ENCODE data around the gene MRPL18. TPM values are rescaled to one million over a fixed set of nuclear protein-coding genes. Genes with fewer than 3 reads are reported as not detected.
A peak's percentile ranks its signal among the peaks of the same experiment; 100 is the strongest.
"Not testable (repeated sequence)": the region's sequence is repeated elsewhere in the genome, so short reads cannot be mapped to it uniquely, and the experiment has no call there.

MRPL18 gene
- total RNA-seq, 1 donor from 2014 or later, result 46.0 TPM

DNA sequence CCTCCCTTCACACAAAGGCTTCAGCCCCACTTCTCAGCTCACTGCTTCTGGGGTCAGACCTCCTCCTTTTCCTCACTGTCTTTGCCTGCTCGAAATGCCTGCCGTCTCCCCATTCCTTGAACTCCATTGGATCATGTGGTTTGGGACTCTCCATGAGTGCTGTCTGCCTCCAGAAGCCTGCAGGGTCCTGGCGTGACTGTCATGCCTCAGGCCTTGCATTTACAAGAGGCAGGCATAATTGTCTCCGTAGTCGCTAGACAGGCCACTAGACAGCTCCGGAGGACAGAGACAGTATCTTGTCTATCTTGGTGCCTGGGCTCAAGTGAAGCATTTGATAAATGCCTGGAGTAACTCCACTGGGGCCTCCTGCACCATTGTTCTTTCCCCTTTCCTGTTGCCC is 25.1 kb downstream of the MRPL18 start:
- H3K27me3 ChIP-seq, result no peaks in the 10 kb centered on the region
- H3K4me1 ChIP-seq, result no peaks in the 10 kb centered on the region
- no peaks in the 10 kb centered on the region for H3K36me3 ChIP-seq
- no peak overlapping the region for H3K4me3 ChIP-seq
- no peak for ATAC-seq
- no peak overlapping the region for H3K27ac ChIP-seq
- DNase-seq, result no peak
- TF ChIP-seq, protein P1, sequence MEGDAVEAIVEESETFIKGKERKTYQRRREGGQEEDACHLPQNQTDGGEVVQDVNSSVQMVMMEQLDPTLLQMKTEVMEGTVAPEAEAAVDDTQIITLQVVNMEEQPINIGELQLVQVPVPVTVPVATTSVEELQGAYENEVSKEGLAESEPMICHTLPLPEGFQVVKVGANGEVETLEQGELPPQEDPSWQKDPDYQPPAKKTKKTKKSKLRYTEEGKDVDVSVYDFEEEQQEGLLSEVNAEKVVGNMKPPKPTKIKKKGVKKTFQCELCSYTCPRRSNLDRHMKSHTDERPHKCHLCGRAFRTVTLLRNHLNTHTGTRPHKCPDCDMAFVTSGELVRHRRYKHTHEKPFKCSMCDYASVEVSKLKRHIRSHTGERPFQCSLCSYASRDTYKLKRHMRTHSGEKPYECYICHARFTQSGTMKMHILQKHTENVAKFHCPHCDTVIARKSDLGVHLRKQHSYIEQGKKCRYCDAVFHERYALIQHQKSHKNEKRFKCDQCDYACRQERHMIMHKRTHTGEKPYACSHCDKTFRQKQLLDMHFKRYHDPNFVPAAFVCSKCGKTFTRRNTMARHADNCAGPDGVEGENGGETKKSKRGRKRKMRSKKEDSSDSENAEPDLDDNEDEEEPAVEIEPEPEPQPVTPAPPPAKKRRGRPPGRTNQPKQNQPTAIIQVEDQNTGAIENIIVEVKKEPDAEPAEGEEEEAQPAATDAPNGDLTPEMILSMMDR (IDR thresholded peaks at IDR 0.05), result no peak
- intact Hi-C loops (cut with DNase I), result no loop called here
- no peaks in the 10 kb centered on the region for H3K9me3 ChIP-seq

DNA sequence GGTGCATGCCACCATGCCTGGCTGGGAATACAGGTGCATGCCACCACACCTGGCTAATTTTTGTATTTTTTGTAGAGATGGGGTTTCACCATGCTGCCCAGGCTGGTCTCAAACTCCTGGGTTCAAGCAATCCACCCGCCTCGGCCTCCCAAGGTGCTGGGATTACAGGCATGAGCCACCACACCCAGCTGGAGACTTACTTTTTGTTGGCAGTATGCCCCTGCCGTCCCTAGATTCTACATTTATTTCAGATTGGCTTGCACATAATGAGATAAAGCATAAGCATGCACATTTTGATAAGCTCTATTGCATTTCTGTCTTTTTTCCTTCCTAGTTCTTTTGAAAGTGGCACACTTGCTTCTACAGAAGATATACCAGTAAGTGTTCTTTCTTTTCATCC is 26.5 kb downstream of the MRPL18 start:
- ATAC-seq; H3K9me3 ChIP-seq; H3K27me3 ChIP-seq; H3K36me3 ChIP-seq; H3K4me1 ChIP-seq; DNase-seq; H3K27ac ChIP-seq; H3K4me3 ChIP-seq; intact Hi-C loops (cut with DNase I): not testable (repeated sequence)

DNA sequence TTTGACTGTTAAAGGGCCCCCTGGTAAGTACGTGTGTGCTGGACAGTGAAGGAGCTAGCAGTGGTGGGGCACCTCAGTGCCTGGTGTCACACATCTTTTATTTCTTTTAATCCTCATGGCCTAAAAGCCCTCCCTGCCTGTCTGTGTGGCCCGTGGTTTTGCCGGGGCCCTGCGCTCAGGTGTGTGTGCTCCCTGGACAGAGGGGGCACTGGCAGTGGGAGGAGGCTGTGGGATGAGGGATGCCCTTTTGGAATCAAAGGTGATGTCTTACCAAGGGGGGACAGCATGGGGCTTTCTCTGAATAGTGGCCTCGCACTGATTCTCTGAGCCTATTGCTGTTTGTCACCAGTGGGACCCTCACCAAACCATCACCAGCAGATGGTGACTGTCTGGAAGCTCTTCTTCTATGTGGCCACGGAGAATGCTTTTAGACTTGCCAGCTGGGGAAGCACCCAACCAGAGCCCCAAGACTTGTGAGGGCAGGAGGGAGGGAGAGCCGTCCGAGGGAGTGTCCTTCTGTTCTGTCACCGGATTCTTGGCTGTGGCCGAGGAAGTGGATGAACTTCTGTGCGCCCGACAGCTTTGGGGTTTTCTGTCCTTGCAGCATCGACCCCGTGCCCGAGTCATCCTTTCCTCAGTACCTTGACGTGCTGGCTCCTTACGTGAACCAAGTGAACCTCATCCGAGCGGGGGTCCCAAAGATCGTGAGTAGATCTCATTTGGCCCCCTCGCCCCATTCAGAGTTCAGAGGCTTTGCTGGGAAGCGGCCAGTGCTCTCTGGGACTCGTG is 27.9 kb downstream of the MRPL18 start:
- no peak for ATAC-seq
- intact Hi-C loops (cut with DNase I), result no loop called here

DNA sequence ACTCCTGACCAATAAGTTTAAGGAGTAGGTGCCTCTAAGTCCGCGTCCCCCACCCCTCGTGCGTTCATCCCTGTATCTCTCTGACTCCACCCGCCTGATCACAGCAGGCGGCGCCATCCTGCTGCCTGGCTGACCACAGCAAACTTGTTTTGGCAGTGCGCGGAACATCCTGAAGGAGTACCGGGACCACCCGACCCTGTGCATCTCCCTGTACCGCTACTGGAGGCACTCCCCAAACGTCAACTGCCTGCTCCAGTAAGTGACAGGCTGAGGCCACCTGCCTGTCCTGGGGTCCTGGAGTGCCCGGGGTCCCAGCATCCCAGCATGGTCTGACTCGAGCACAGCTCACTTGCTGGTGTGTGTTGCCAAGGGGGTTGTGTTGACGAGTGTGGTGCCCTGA is 28.8 kb downstream of the MRPL18 start:
- no peak overlapping the region for H3K27ac ChIP-seq
- H3K4me3 ChIP-seq, result no peak overlapping the region
- intact Hi-C loops (cut with DNase I), result no loop called here
- H3K27me3 ChIP-seq, result no peaks in the 10 kb centered on the region
- H3K4me1 ChIP-seq, result no peaks in the 10 kb centered on the region
- DNase-seq (no peak), ATAC-seq (no peak)
- H3K36me3 ChIP-seq, result no peaks in the 10 kb centered on the region
- TF ChIP-seq, protein P1 (IDR thresholded peaks at IDR 0.05), result no peak
- no peaks in the 10 kb centered on the region for H3K9me3 ChIP-seq

More for the DNA sequence above, 27.9 kb downstream of the MRPL18 start:
- TF ChIP-seq, protein P1 (IDR thresholded peaks at IDR 0.05), result no peak
- no peak overlapping the region for H3K27ac ChIP-seq
- no peaks in the 10 kb centered on the region for H3K9me3 ChIP-seq
- no peak overlapping the region for H3K4me3 ChIP-seq
- no peak for DNase-seq
- no peaks in the 10 kb centered on the region for H3K4me1 ChIP-seq
- H3K36me3 ChIP-seq, result no peaks in the 10 kb centered on the region
- H3K27me3 ChIP-seq, result no peaks in the 10 kb centered on the region

DNA sequence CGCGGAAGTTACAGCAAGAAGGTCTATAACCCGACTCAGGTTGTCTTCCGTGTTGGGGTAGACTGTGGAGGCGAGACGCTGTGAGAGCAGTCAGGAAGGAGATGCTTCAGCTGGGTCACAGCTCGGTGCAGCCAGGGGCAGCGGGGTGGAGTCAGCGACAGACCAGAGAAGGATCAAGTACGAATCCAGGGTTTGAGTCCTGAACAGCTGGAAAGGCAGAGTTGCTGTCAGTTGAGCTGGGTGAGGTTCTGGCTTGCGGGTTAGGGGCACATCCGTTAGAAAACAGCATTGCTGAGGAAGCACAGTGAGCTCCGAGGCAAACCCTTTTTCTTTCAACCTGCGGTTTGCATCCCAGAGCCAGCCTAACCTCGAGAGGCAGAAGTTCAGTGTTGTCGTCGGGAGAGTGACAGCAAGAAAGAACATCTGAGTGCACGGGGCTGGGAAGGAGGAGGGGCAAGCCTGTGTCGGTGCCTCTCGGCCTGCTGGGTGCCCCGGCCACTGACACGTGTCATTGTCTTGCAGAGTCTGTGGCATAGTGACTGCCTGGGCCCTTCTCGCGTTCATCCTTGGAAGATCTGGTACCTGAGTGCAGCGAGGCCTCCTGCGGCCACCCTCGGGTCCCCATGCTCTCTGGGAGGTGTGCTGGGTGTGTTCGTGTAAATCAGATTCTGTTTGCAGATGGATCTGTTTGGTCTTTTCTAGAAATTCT is 29.8 kb downstream of the MRPL18 start:
- Histone ChIP-seq H3K4me1 (no peaks in the 10 kb centered on the region), H3K4me3 (no peak overlapping the region), H3K27me3 (no peaks in the 10 kb centered on the region), H3K27ac (no peak overlapping the region), H3K9me3 (no peaks in the 10 kb centered on the region), H3K36me3 (no peaks in the 10 kb centered on the region)
- TF ChIP-seq, protein P1 (IDR thresholded peaks at IDR 0.05), result no peak
- peak; percentile 33 for ATAC-seq
- intact Hi-C loops (cut with DNase I), result no loop called here
- DNase-seq, result no peak

DNA sequence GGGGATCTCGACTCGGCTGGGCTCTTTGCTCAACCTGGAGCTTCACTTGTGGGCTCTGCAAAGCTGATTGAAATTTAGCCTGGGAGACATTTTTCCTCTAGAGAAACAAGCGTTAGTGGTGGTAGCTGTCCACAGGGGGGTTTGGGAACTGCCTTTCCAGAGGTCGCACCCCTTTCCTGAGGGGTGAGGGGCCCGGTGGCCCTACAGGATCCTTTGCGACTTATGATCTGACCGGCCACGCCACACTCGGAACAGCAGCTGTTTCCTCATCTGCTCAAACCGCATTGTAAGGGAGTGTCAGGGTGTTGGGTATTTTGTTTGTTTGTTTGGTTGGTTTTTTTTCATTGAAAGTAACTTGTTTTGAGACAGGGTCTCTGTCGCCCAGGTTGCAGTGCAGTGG is 30.9 kb downstream of the MRPL18 start:
- H3K27ac ChIP-seq, result no peak overlapping the region
- intact Hi-C loops (cut with DNase I), result no loop called here
- H3K4me1 ChIP-seq, result no peaks in the 10 kb centered on the region
- H3K36me3 ChIP-seq, result no peaks in the 10 kb centered on the region
- ATAC-seq, result no peak
- DNase-seq, result no peak
- H3K9me3 ChIP-seq, result no peaks in the 10 kb centered on the region
- no peaks in the 10 kb centered on the region for H3K27me3 ChIP-seq
- TF ChIP-seq, protein P1 (IDR thresholded peaks at IDR 0.05), result no peak
- no peak overlapping the region for H3K4me3 ChIP-seq
